ENCODE results near the gene PARP3.

Gene PARP3

DNA sequence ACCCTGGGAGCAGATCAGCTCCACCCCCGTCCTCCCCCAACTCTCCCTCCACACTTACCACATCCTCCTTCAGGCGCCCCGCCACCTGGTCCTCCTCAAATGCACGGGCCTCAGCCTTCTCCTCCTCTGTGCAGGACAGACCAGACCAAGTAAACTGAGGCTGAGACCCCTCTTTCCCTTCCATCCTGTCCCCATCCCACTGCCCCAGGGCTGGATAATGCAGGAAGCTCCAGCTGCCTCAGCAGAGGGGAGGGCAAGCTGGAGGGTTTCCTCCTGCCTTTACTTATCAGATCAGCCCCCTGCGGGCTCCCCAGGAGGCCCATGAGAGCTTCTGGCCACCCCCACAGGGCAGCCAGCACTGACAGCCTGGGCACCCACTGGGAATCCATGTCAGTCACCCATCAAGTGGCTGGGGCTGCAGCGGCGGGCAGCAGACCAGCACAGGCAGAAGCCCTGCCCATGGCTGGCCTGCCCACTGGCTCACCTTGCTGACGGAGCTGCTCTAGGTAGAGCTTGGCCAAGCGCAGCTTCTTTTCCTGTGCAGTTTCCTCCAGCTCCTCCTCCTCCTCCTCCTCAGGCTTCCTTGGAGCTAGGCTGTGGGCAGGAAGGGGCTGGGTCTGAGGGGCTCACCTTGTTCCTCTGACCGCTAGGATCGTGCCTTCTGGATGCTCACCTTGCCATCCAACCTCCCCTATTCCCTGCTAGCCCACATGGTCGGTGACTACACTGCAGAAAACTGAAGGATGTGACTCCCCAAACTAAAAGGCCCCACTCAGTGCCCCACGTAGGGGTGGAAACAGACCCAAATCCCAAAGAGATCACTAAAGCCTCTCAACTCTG is 4.3 kb upstream of the PARP3 start:
- TF ChIP-seq, protein P1, sequence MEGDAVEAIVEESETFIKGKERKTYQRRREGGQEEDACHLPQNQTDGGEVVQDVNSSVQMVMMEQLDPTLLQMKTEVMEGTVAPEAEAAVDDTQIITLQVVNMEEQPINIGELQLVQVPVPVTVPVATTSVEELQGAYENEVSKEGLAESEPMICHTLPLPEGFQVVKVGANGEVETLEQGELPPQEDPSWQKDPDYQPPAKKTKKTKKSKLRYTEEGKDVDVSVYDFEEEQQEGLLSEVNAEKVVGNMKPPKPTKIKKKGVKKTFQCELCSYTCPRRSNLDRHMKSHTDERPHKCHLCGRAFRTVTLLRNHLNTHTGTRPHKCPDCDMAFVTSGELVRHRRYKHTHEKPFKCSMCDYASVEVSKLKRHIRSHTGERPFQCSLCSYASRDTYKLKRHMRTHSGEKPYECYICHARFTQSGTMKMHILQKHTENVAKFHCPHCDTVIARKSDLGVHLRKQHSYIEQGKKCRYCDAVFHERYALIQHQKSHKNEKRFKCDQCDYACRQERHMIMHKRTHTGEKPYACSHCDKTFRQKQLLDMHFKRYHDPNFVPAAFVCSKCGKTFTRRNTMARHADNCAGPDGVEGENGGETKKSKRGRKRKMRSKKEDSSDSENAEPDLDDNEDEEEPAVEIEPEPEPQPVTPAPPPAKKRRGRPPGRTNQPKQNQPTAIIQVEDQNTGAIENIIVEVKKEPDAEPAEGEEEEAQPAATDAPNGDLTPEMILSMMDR (IDR thresholded peaks at IDR 0.05) = no peak

DNA sequence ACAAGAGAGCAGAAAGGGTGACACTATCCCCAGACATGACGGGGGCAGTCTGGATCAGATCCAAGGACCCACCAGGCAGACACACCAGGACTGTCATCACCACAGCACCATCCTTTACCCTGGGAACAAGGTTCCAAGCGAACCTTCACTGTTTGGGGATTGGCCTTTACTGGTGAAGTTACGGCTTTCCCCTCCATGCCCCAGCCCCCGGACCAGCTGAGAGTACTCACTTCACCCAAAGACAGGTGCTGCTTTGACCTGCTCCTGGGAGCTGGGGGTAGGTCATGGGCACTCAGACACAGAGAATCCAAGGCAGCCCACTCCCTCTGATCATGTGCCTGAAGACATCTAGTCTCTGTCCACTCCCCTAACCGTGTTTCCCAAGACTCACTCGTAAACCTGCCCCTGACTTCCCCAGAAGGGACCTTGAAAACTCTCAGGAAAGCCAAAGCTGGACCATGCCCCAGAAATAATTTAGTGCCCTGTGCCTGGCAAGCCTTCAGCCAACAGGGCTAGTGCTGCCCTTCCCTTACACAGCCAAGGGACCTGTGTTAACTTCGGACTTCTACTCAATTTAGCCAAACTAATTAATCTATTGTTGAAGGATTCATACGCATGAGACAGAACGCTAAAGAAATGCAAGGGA is 3.3 kb upstream of the PARP3 start:
- TF ChIP-seq, protein P1 (IDR thresholded peaks at IDR 0.05) = no peak

DNA sequence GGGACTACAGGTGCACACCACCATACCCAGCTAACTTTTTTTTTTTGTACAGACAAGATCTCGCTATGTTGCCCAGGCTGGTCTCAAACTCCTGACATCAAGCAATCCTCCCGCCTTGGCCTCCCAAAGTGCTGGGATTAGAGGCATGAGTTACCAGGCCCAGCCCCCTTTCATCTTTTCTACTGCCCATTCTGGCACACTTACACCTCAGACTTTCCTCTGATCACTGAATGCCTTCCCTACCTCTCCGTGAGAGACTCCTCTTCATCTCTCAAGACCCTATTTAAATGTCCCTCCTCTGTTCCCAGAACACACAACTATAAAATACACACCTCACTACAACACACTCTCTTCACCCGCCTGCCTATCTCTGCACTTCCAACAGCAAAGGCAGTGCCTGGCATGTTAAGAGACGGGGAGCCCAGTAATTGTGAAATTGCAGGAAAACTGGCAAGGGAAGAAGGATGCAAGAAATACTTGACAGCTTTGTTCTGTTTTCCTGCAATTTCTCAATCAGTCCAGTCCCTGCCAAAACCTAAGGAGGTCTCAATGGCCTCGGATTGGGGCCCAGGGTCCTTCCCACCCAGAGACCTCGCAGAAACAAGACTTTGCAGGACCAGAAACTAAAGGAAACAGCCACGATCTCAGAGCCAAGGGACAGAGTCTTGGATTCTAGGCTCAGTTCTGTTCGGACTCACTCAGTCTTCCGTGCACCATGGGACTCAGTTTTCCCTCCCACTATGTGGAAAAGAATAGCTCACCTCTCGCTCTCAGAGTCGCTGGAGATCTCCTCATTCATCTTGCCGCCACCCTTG is 1.3 kb upstream of the PARP3 start:
- TF ChIP-seq, protein P1 (IDR thresholded peaks at IDR 0.05) = no peak

DNA sequence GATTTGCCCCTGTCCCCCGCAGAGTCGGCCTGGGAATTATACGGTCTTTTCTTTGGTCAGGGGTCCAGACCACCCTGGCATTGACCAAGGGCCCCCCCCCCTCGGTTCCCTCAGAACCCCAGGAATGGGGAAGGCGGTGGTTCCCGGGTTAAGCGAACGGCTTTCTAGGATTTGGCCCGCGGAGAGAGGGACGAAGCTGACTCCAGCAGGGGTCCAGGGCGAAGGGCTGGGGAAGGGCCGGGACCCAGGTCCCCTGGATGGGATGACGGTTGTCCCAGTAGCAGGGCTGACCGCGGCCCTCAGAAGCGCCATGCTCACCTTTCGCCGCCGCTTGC is 733 bp upstream of the PARP3 start:
- TF ChIP-seq, protein P1 (IDR thresholded peaks at IDR 0.05) = no peak

- TF ChIP-seq, protein P1 (IDR thresholded peaks at IDR 0.05) = no peak
Observed at GRCh38 chr3:51942603-51943450, 664 bp downstream of the PARP3 start.

- TF ChIP-seq, protein P1 (IDR thresholded peaks at IDR 0.05) = no peak
Observed at GRCh38 chr3:51943451-51944391, 1.6 kb downstream of the PARP3 start.

All from LNCAP (cell line).